DOHH2 (cell line): Measurements from ENCODE around the gene MRPL53.

Experiments used
- EZH2phosphoT487 ChIP-seq: fragments of 200-600 bp; sonication (generic); IDR thresholded peaks from 2 replicates; pipeline ENCODE4 v1.6.1; 2017; ENCODE audit warnings: borderline replicate concordance, mild to moderate bottlenecking, antibody characterized with exemption, low read length, moderate library complexity, mixed read lengths
- TF ChIP-seq, protein P1 (sequence below): fragments of 200-600 bp; sonication (generic); IDR thresholded peaks from one replicate; pipeline ENCODE4 v1.5.1; 2014; ENCODE audit warnings: antibody characterized with exemption, mild to moderate bottlenecking, low read depth, low read length; ENCODE audit not compliant: poor library complexity, severe bottlenecking

DNA sequence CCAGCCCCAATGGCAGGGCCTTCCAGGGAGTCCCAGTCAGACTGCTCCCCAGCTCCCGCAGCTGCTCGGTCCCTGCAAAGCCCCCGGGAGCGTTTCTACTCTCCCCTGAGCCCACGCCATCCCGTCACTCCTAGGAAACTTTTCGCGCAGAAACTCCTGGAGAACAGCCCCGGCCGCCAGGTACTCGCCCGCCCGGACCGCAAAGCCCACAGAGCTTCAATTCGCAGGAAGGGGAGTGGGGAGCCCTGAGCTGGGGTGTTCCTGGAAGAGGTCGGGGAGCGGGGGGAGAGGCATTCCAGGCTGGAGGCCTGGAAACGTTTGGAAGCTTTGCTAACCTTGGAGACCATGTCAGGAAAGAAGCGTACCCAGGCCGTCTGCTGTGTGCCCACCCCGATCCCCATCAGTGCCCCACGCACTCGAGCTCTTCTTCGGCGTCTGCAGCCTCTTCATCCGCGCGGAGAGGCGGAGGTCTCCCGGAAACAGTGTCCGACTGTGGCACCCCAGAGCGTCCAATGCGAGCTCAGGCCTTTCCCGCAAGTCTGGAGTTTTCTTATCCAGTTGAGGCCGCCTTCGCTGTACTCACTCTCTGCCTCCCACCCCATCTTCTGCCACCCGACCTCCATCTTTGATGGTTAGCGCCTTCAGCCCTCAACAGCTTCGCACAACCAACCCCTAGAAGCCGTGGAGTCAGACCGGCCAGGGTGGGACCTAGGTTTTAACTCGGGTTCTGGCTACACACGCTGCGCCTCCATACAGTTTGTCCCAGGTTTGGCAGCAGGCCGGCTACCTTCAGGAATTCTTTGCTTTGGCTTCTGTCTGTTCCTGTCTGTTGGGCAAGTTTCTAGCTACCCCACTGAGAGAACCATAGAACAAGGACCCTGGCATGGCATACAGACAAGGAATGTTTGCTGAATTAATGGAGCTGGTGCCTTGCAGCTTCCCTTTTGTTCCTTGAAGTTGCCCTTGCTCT lies 31.3 kb upstream of the MRPL53 start:
- TF ChIP-seq, protein P1, sequence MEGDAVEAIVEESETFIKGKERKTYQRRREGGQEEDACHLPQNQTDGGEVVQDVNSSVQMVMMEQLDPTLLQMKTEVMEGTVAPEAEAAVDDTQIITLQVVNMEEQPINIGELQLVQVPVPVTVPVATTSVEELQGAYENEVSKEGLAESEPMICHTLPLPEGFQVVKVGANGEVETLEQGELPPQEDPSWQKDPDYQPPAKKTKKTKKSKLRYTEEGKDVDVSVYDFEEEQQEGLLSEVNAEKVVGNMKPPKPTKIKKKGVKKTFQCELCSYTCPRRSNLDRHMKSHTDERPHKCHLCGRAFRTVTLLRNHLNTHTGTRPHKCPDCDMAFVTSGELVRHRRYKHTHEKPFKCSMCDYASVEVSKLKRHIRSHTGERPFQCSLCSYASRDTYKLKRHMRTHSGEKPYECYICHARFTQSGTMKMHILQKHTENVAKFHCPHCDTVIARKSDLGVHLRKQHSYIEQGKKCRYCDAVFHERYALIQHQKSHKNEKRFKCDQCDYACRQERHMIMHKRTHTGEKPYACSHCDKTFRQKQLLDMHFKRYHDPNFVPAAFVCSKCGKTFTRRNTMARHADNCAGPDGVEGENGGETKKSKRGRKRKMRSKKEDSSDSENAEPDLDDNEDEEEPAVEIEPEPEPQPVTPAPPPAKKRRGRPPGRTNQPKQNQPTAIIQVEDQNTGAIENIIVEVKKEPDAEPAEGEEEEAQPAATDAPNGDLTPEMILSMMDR: no peak
- no peak for TF ChIP-seq EZH2phosphoT487
